GM23248 (cell line): Measurements from ENCODE around the gene KCNIP1. TPM values are rescaled to one million over a fixed set of nuclear protein-coding genes. Genes with fewer than 3 reads are reported as not detected.

Source experiments
- DNase-seq: peaks from one replicate; pipeline ENCODE4 v3.0.0-alpha.2; 2015
- H2AFZ ChIP-seq: fragments of 200-600 bp; sonication (generic); 2 replicates; pipeline ENCODE4 v1.6.1; 2016; ENCODE audit warnings: antibody characterized with exemption
- H3F3A ChIP-seq: fragments of 200-600 bp; sonication (generic); 2 replicates; pipeline ENCODE4 v1.6.1; 2016; ENCODE audit warnings: mild to moderate bottlenecking, antibody characterized with exemption, mixed run types; ENCODE audit not compliant: insufficient read depth
- H3K27ac ChIP-seq: fragments of 200-600 bp; sonication (generic); 2 replicates; pipeline ENCODE4 v1.5.1; 2016; ENCODE audit warnings: mild to moderate bottlenecking
- H3K27me3 ChIP-seq: fragments of 200-600 bp; sonication (generic); replicated peaks from 2 replicates; pipeline ENCODE4 v1.6.1; 2016; ENCODE audit warnings: mild to moderate bottlenecking; ENCODE audit not compliant: insufficient read depth
- H3K36me3 ChIP-seq: fragments of 200-600 bp; sonication (generic); 2 replicates; pipeline ENCODE4 v1.6.1; 2016; ENCODE audit warnings: low read depth, mild to moderate bottlenecking
- H3K4me1 ChIP-seq: fragments of 200-600 bp; sonication (generic); 2 replicates; pipeline ENCODE4 v1.6.1; 2016; ENCODE audit warnings: mild to moderate bottlenecking; ENCODE audit not compliant: insufficient read depth
- H3K4me2 ChIP-seq: fragments of 200-600 bp; sonication (generic); one replicate; pipeline ENCODE4 v1.6.1; 2016; ENCODE audit warnings: mild to moderate bottlenecking; ENCODE audit not compliant: unreplicated experiment
- H3K4me3 ChIP-seq: fragments of 200-600 bp; sonication (generic); 2 replicates; pipeline ENCODE4 v1.5.1; 2016; ENCODE audit warnings: mild to moderate bottlenecking
- H3K79me2 ChIP-seq: fragments of 200-600 bp; sonication (generic); 2 replicates; pipeline ENCODE4 v1.6.1; 2016; ENCODE audit warnings: mild to moderate bottlenecking; ENCODE audit not compliant: insufficient read depth
- H3K9ac ChIP-seq: fragments of 200-600 bp; sonication (generic); 2 replicates; pipeline ENCODE4 v1.6.1; 2016; ENCODE audit warnings: mild to moderate bottlenecking
- H3K9me2 ChIP-seq: fragments of 200-600 bp; sonication (generic); 2 replicates; pipeline ENCODE4 v1.6.1; 2016; ENCODE audit warnings: mixed run types, mild to moderate bottlenecking, moderate library complexity; ENCODE audit not compliant: insufficient read depth
- H3K9me3 ChIP-seq: fragments of 200-600 bp; sonication (generic); one replicate; pipeline ENCODE4 v1.6.1; 2017; ENCODE audit warnings: low read depth
- H4K20me1 ChIP-seq: fragments of 200-600 bp; sonication (generic); 2 replicates; pipeline ENCODE4 v1.6.0; 2016; ENCODE audit not compliant: insufficient read depth
- EZH2 ChIP-seq: fragments of 200-600 bp; sonication (generic); IDR thresholded peaks from 2 replicates; pipeline ENCODE4 v1.6.1; 2018; ENCODE audit warnings: antibody characterized with exemption, mild to moderate bottlenecking; ENCODE audit not compliant: insufficient read depth, poor library complexity, severe bottlenecking
- EZH2phosphoT487 ChIP-seq: fragments of 200-600 bp; sonication (generic); IDR thresholded peaks from 2 replicates; pipeline ENCODE4 v1.6.1; 2018; ENCODE audit warnings: antibody characterized with exemption, moderate library complexity, mild to moderate bottlenecking, low read depth; ENCODE audit not compliant: insufficient read depth
- WGBS, 2 experiments: methylation state at CpG; one replicate each; pipeline ENCODE4 v1.1.6; 2015 to 2017; ENCODE audit warnings: low lambda C conversion rate in 2 of 2, low coverage in 1 of 2; ENCODE audit errors: missing lambda C conversion rate in 2 of 2; 5-methylcytosine and 5-hydroxymethylcytosine counted together
- in situ Hi-C: fragments of 300-500 bp; cut with MboI; formaldehyde crosslinking; loops from 2 replicates; pipeline ENCODE4 v1.15.0; 2020
- polyA plus RNA-seq: library from polyadenylated mRNA; unstranded; fragments of >200 nt; fragmentation: Nextera tagmentation; extraction: Ambion mirVana; gene quantifications from 2 replicates; pipeline ENCODE4 v1.2.1, GENCODE V29; 2016
- total RNA-seq: library from RNA; depleted of rRNA; stranded (reverse); fragments of >200 nt; shearing (Covaris generic); gene quantifications from 2 replicates; pipeline ENCODE4 v1.2.3, GENCODE V29; 2014

Gene KCNIP1
- total and polyA plus RNA-seq, 2 experiments from 2014 or later, result not detected

GRCh38 chr5:170493028-170493820 lies 10.6 kb upstream of the KCNIP1 start:
- Histone ChIP-seq H3K27ac (no peak overlapping the region), H3K79me2 (no peaks in the 10 kb centered on the region), H3K36me3 (no peaks in the 10 kb centered on the region), H3K9me3 (no peaks in the 10 kb centered on the region), H3K27me3 (peaks cover 14% of the 10 kb centered on the region), H4K20me1 (no peaks in the 10 kb centered on the region), H3K4me3 (no peak overlapping the region), H3K4me2 (no peak overlapping the region), H3K9me2 (no peaks in the 10 kb centered on the region), H3K9ac (no peak overlapping the region), H3F3A (peaks cover 12% of the 10 kb centered on the region), H2AFZ (no peak overlapping the region), H3K4me1 (peaks cover 18% of the 10 kb centered on the region)
- in situ Hi-C loops, result no loop called here
- WGBS, 2 experiments, result 89 to 98% methylated on average over 7 of the region's 7 CpGs
- DNase-seq, result no peak
- TF ChIP-seq EZH2phosphoT487 (no peak), EZH2 (no peak)

GRCh38 chr5:170494041-170494440 lies 9.8 kb upstream of the KCNIP1 start:
- Histone ChIP-seq H3K4me2 (no peak overlapping the region), H2AFZ (no peak overlapping the region), H3K4me3 (no peak overlapping the region), H3K79me2 (no peaks in the 10 kb centered on the region), H3K9me2 (no peaks in the 10 kb centered on the region), H3K36me3 (no peaks in the 10 kb centered on the region), H3K27ac (no peak overlapping the region), H3K9ac (no peak overlapping the region), H4K20me1 (no peaks in the 10 kb centered on the region), H3K4me1 (peaks cover 18% of the 10 kb centered on the region), H3K9me3 (no peaks in the 10 kb centered on the region), H3K27me3 (peaks cover 18% of the 10 kb centered on the region), H3F3A (peaks cover 12% of the 10 kb centered on the region)
- 78 to 82% methylated on average over 2 of the region's 2 CpGs for WGBS, 2 experiments
- in situ Hi-C loops, result no loop called here
- TF ChIP-seq EZH2, result no peak
- TF ChIP-seq EZH2phosphoT487, result no peak
- DNase-seq, result no peak

GRCh38 chr5:170495825-170496661 lies 7.8 kb upstream of the KCNIP1 start:
- H3K9me3 ChIP-seq, result no peaks in the 10 kb centered on the region
- H3K4me1 ChIP-seq, result peaks cover 13% of the 10 kb centered on the region
- DNase-seq, result no peak
- H3F3A ChIP-seq, result peaks cover 7% of the 10 kb centered on the region
- no peaks in the 10 kb centered on the region for H4K20me1 ChIP-seq
- no peak overlapping the region for H3K27ac ChIP-seq
- peaks cover 35% of the 10 kb centered on the region for H3K27me3 ChIP-seq
- H3K4me2 ChIP-seq, result no peak overlapping the region
- 70 to 71% methylated on average over 10 of the region's 10 CpGs for WGBS, 2 experiments
- in situ Hi-C loops, result no loop called here
- no peak overlapping the region for H3K9ac ChIP-seq
- H3K79me2 ChIP-seq, result no peaks in the 10 kb centered on the region
- H3K9me2 ChIP-seq, result no peaks in the 10 kb centered on the region
- H3K4me3 ChIP-seq, result no peak overlapping the region
- TF ChIP-seq EZH2 (no peak), EZH2phosphoT487 (no peak)
- no peak overlapping the region for H2AFZ ChIP-seq
- H3K36me3 ChIP-seq, result no peaks in the 10 kb centered on the region

- Histone ChIP-seq H4K20me1 (no peaks in the 10 kb centered on the region), H2AFZ (no peak overlapping the region), H3K4me2 (no peak overlapping the region), H3K79me2 (no peaks in the 10 kb centered on the region), H3K27me3 (peaks cover 35% of the 10 kb centered on the region), H3K9me2 (no peaks in the 10 kb centered on the region), H3K4me3 (no peak overlapping the region), H3K27ac (no peak overlapping the region), H3K4me1 (peaks cover 7% of the 10 kb centered on the region), H3K36me3 (no peaks in the 10 kb centered on the region), H3K9ac (no peak overlapping the region), H3K9me3 (no peaks in the 10 kb centered on the region), H3F3A (peaks cover 5% of the 10 kb centered on the region; the same call in 1 of the 2 replicates)
- in situ Hi-C loops, result no loop called here
- TF ChIP-seq EZH2phosphoT487, result no peak
- no peak for TF ChIP-seq EZH2
- no peak for DNase-seq
- 75 to 87% methylated on average over 6 of the region's 6 CpGs for WGBS, 2 experiments
Measured at GRCh38 chr5:170496662-170497028, 7.2 kb upstream of the KCNIP1 start.
